Measurements from ENCODE around the gene SLC30A7.

GRCh38 chr1:100972185-100972584, 76.3 kb downstream of the SLC30A7 start:
- TF ChIP-seq POLR2A (IDR thresholded peaks at IDR 0.05), result no peak
- no peak for TF ChIP-seq CTCF (IDR thresholded peaks at IDR 0.05)
